ENCODE measurements around the gene NPTXR.
A peak's percentile ranks its signal among the peaks of the same experiment; 100 is the strongest.

The NPTXR gene

DNA sequence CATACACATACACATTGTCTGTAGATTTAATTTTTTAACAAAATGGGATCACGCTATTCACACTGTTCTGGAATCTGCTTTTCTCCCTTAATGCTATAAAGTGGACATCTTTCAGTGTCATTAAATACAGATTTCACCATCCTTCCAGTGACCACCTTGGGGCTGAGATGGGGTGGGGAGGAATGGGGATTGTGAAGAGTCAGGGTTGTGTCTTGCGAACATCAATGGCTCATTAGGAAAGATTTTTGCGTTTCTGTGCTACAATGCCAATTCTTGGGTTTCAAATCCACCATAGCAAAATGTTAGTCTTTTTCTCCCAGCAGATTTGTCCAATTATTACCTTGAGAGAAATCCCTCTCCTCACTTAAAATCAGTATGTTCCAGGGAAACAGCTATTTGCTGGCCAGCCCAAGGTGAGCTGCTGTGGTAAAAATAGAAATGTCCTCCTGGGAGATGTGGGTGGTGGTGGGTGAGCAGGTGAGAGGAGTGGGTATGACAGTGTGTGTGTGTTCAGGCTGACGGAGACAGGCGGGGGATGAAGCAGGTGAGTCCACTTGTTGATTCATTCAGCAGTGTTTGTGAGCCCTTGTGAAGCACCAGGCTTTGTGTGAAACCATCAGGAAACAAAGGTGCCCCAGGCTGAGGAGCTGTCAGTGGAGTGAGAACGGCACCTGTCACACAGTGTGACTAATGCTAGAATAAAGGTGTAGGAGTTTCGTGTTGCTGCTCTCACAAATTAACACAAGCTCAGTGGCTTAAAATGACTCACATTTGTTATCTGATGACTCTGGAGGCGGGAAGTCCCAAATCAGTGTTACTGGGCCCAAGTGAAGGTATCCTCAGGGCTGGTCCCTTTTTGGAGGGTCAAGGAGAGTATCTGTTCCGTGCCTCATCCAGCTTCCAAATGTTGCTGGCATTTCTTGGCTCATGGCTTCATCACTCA, 29.9 kb upstream of the NPTXR start:
- H3K4me1 ChIP-seq (ENCODE audit: insufficient read depth, low read length): peaks cover 33% of the 10 kb centered on the region
- H3K27me3 ChIP-seq (ENCODE audit: insufficient read depth, low read length): peaks cover 13% of the 10 kb centered on the region
- peak overlapping the region; percentile 88 for H3K4me3 ChIP-seq (ENCODE audit: low read length)
- H3K9me3 ChIP-seq (ENCODE audit: low read length): peaks cover 6% of the 10 kb centered on the region
- peak overlapping the region; percentile 94 for H2AFZ ChIP-seq (ENCODE audit: low read depth, low read length)
- H3K36me3 ChIP-seq (ENCODE audit: insufficient read depth, low read length): peaks cover 10% of the 10 kb centered on the region

DNA sequence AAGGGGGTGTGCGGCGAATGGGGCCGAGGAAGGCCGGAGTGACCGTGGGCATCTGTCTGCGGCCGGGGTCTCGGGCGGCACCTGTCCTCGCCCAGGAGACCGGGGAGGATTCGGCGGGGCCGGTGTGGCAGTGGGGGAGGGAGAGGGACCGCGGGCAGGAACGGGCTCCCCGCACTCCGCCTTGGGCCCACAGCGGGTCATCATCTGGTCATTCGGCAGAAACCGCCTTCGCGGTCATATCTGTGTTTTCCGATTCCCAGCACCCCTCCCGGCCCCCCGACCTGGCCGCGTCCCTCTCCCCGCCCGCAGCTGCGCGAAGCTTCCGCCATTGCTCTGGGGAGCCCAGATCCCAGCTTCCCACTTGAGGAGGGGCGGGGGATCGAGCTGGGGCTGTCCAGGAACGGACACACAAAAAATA, 29.0 kb upstream of the NPTXR start:
- Histone ChIP-seq H3K36me3 (ENCODE audit: insufficient read depth, low read length) (peaks cover 10% of the 10 kb centered on the region), H2AFZ (ENCODE audit: low read depth, low read length) (peak overlapping the region; percentile 94), H3K4me1 (ENCODE audit: insufficient read depth, low read length) (peaks cover 33% of the 10 kb centered on the region), H3K27me3 (ENCODE audit: insufficient read depth, low read length) (peaks cover 4% of the 10 kb centered on the region), H3K9me3 (ENCODE audit: low read length) (peaks cover 3% of the 10 kb centered on the region), H3K4me3 (ENCODE audit: low read length) (peak overlapping the region; percentile 88)

GRCh38 chr22:38872172-38872830, 28.5 kb upstream of the NPTXR start, which contains the start of gene CBX6:
CBX6 (minus strand) TSS chr22:38872216; CDS start chr22:38872190, 26 bp downstream.
- H3K9me3 ChIP-seq (ENCODE audit: low read length): peaks cover 2% of the 10 kb centered on the region
- H2AFZ ChIP-seq (ENCODE audit: low read depth, low read length): peak within 1 kb of the TSS; percentile 94

GRCh38 chr22:38871360-38872171, 27.7 kb upstream of the NPTXR start:
- Histone ChIP-seq H3K4me3 (ENCODE audit: low read length) (peak overlapping the region; percentile 86), H3K4me1 (ENCODE audit: insufficient read depth, low read length) (peaks cover 33% of the 10 kb centered on the region), H3K27me3 (ENCODE audit: insufficient read depth, low read length) (no peaks in the 10 kb centered on the region), H3K36me3 (ENCODE audit: insufficient read depth, low read length) (peaks cover 16% of the 10 kb centered on the region), H3K9me3 (ENCODE audit: low read length) (no peaks in the 10 kb centered on the region), H2AFZ (ENCODE audit: low read depth, low read length) (peak overlapping the region; percentile 43)

More at GRCh38 chr22:38872172-38872830, 28.5 kb upstream of the NPTXR start, which contains the start of gene CBX6:
- Histone ChIP-seq H3K27me3 (ENCODE audit: insufficient read depth, low read length) (peaks cover 2% of the 10 kb centered on the region), H3K4me1 (ENCODE audit: insufficient read depth, low read length) (peaks cover 33% of the 10 kb centered on the region), H3K4me3 (ENCODE audit: low read length) (peak within 1 kb of the TSS; percentile 88), H3K36me3 (ENCODE audit: insufficient read depth, low read length) (peaks cover 15% of the 10 kb centered on the region)

GRCh38 chr22:38870791-38871359, 27.0 kb upstream of the NPTXR start:
- peaks cover 18% of the 10 kb centered on the region for H3K36me3 ChIP-seq (ENCODE audit: insufficient read depth, low read length)
- H3K27me3 ChIP-seq (ENCODE audit: insufficient read depth, low read length): no peaks in the 10 kb centered on the region
- H3K4me3 ChIP-seq (ENCODE audit: low read length): peak overlapping the region; percentile 86
- no peak overlapping the region for H2AFZ ChIP-seq (ENCODE audit: low read depth, low read length)
- peaks cover 33% of the 10 kb centered on the region for H3K4me1 ChIP-seq (ENCODE audit: insufficient read depth, low read length)
- H3K9me3 ChIP-seq (ENCODE audit: low read length): no peaks in the 10 kb centered on the region

GRCh38 chr22:38870312-38870741, 26.5 kb upstream of the NPTXR start:
- peaks cover 33% of the 10 kb centered on the region for H3K4me1 ChIP-seq (ENCODE audit: insufficient read depth, low read length)
- no peaks in the 10 kb centered on the region for H3K9me3 ChIP-seq (ENCODE audit: low read length)
- peaks cover 20% of the 10 kb centered on the region for H3K36me3 ChIP-seq (ENCODE audit: insufficient read depth, low read length)
- no peaks in the 10 kb centered on the region for H3K27me3 ChIP-seq (ENCODE audit: insufficient read depth, low read length)
- H2AFZ ChIP-seq (ENCODE audit: low read depth, low read length): no peak overlapping the region
- peak overlapping the region; percentile 86 for H3K4me3 ChIP-seq (ENCODE audit: low read length)

DNA sequence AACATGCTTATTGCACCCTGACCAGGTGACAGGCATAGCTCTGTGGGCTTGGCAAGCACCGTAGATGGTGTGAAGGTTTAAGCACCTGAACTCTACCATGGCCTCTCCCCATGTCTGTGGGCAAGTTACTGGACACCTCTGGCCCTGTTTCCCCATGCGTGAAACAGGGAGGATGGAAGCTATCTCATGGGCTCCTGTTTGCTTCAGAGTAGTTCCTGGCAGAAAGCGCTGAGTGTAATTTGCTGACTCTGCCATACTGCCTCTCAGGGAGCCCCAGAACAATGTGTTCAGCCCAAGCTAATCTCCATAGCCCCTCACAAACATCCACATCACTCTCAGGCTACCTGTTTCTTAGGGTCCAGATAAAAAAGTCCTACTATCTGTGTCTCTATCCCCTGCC, 25.8 kb upstream of the NPTXR start:
- H2AFZ ChIP-seq (ENCODE audit: low read depth, low read length): no peak overlapping the region
- H3K4me3 ChIP-seq (ENCODE audit: low read length): no peak overlapping the region
- H3K4me1 ChIP-seq (ENCODE audit: insufficient read depth, low read length): peaks cover 33% of the 10 kb centered on the region
- no peaks in the 10 kb centered on the region for H3K9me3 ChIP-seq (ENCODE audit: low read length)
- H3K27me3 ChIP-seq (ENCODE audit: insufficient read depth, low read length): no peaks in the 10 kb centered on the region
- peaks cover 22% of the 10 kb centered on the region for H3K36me3 ChIP-seq (ENCODE audit: insufficient read depth, low read length)

DNA sequence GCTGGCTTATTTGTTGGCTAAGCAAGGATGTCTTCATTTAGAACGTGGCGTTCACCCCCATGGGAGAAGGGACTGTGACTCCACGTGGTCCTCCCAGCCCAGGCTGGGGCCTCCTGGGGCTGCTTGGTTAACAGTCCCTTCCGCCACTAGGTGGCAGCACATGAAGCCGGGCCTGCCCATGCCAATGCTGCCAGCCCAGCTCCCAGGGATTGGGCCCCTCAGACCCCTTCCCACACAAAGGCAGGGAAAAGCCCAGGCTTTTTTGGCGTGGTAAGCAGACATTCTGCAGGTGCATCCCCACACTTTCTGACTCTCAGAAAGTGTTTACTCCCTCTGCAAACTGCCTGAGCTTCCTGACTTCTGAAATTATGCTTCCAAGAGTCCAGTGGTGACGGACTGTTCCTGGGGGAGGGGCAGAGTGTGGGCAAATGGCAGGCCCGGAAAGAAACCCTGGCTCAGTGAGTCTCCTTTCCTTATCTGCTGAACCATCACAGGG, 25.1 kb upstream of the NPTXR start:
- Histone ChIP-seq H3K27me3 (ENCODE audit: insufficient read depth, low read length) (no peaks in the 10 kb centered on the region), H3K4me3 (ENCODE audit: low read length) (no peak overlapping the region), H3K9me3 (ENCODE audit: low read length) (no peaks in the 10 kb centered on the region), H2AFZ (ENCODE audit: low read depth, low read length) (no peak overlapping the region), H3K36me3 (ENCODE audit: insufficient read depth, low read length) (peaks cover 22% of the 10 kb centered on the region), H3K4me1 (ENCODE audit: insufficient read depth, low read length) (peaks cover 30% of the 10 kb centered on the region)

- H3K4me3 ChIP-seq (ENCODE audit: low read length): no peak overlapping the region
- no peaks in the 10 kb centered on the region for H3K27me3 ChIP-seq (ENCODE audit: insufficient read depth, low read length)
- peaks cover 22% of the 10 kb centered on the region for H3K36me3 ChIP-seq (ENCODE audit: insufficient read depth, low read length)
- H3K9me3 ChIP-seq (ENCODE audit: low read length): no peaks in the 10 kb centered on the region
- H2AFZ ChIP-seq (ENCODE audit: low read depth, low read length): no peak overlapping the region
- peaks cover 25% of the 10 kb centered on the region for H3K4me1 ChIP-seq (ENCODE audit: insufficient read depth, low read length)
Measured at GRCh38 chr22:38868286-38868721, 24.5 kb upstream of the NPTXR start.

DNA sequence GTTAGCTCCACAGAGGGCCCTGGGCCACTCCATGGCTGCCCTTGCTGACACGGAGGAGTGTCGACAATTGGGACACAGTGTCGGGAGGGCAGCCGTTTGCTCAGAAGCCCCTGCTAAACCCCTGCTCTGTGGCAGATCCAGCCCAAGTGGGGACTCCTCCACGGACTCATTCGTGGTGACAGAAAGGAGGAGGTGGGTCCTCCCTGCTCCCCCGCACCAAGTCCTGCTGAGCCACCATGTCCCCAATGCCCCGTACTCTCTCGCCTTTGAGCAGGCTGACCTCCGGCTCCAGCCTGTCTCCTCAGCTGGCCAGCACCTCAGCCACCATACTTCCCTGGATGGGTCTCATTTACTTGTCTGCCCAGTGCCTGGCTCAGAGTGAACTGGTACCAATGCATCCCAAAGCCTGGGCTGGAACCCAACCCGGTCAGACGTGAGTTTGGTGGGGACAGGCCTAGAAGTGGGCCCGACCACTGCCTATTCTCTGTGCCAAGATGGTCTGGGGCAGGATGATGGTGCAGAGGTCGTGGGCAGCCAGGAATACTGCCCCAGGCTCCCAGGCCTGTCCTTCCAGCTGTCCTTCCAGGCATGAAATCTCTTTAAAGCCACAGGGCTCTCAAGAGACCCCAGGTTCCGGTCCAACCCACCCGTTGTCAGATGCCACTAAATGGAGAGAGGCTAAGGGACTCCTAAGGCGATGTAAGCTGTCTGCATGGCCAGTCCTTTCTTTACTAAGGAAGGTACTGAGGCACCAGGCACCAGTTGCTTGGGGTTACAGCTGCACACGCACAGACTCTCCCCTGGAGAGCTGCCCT, 23.9 kb upstream of the NPTXR start:
- peaks cover 20% of the 10 kb centered on the region for H3K4me1 ChIP-seq (ENCODE audit: insufficient read depth, low read length)

GRCh38 chr22:38867124-38867455, 23.3 kb upstream of the NPTXR start:
- no peaks in the 10 kb centered on the region for H3K27me3 ChIP-seq (ENCODE audit: insufficient read depth, low read length)
- no peaks in the 10 kb centered on the region for H3K9me3 ChIP-seq (ENCODE audit: low read length)
- peaks cover 20% of the 10 kb centered on the region for H3K4me1 ChIP-seq (ENCODE audit: insufficient read depth, low read length)
- no peak overlapping the region for H2AFZ ChIP-seq (ENCODE audit: low read depth, low read length)
- H3K4me3 ChIP-seq (ENCODE audit: low read length): no peak overlapping the region
- H3K36me3 ChIP-seq (ENCODE audit: insufficient read depth, low read length): peaks cover 22% of the 10 kb centered on the region

More for the DNA sequence above, 23.9 kb upstream of the NPTXR start:
- Histone ChIP-seq H2AFZ (ENCODE audit: low read depth, low read length) (no peak overlapping the region), H3K36me3 (ENCODE audit: insufficient read depth, low read length) (peaks cover 22% of the 10 kb centered on the region), H3K27me3 (ENCODE audit: insufficient read depth, low read length) (no peaks in the 10 kb centered on the region), H3K4me3 (ENCODE audit: low read length) (no peak overlapping the region), H3K9me3 (ENCODE audit: low read length) (no peaks in the 10 kb centered on the region)

All from neuron (in vitro differentiated cells).